A549 (cell line): ENCODE results near the gene GLIPR2. TPM values are rescaled to one million over a fixed set of nuclear protein-coding genes. Genes with fewer than 3 reads are reported as not detected.

Experiments
- ATAC-seq, 2 experiments: fragments of 200-7000 bp in 1 of 2; fragments of >200 bp in 1 of 2; cut with Nextera tagmentation in 1 of 2; cut with Tn5 transposase in 1 of 2; 3 replicates each; pipeline versions ENCODE4 v1.8.0 to v1.9.1; 2018 to 2020; ENCODE audit warnings: mild to moderate bottlenecking in 1 of 2, moderate library complexity in 1 of 2
- CTCF ChIA-PET: fragments of 300-600 bp; sonication (Branson Sonifier 250); formaldehyde crosslinking; extraction: SDS; loops from one replicate; lab custom pipeline; 2021; ENCODE audit warnings: antibody characterized with exemption, inconsistent platforms; lab: Yijun Ruan, JAX
- POLR2A ChIA-PET: fragments of 350-600 bp; formaldehyde crosslinking; extraction: SDS; loops from one replicate; lab custom pipeline; 2021; ENCODE audit warnings: antibody characterized with exemption, inconsistent platforms; lab: Yijun Ruan, JAX
- DNase-seq, 2 experiments: peaks; one replicate each; pipeline versions ENCODE4 v3.0.0 to v3.0.0-alpha.2; 2011 to 2016; ENCODE audit warnings: low read depth in 1 of 2, low spot score in 1 of 2
- FAIRE-seq: peaks from 2 replicates; lab custom pipeline; 2011; peaks lifted over from hg19 to GRCh38; lab: Jason Lieb, UNC
- H3K27ac ChIP-seq, 2 experiments: fragments of >200 bp; sonication (Bioruptor Twin); formaldehyde crosslinking; 3 replicates each; pipeline ENCODE4 v1.5.1; 2016 to 2017
- H3K4me1 ChIP-seq: fragments of >200 bp; sonication (Bioruptor Twin); formaldehyde crosslinking; 3 replicates; pipeline ENCODE4 v1.6.1; 2016
- H3K4me2 ChIP-seq: fragments of >200 bp; sonication (Bioruptor Twin); formaldehyde crosslinking; 3 replicates; pipeline ENCODE4 v1.6.1; 2016
- H3K4me3 ChIP-seq: fragments of >200 bp; sonication (Bioruptor Twin); formaldehyde crosslinking; 3 replicates; pipeline ENCODE4 v1.5.1; 2016
- H3K9me3 ChIP-seq: fragments of >200 bp; sonication (Bioruptor Twin); formaldehyde crosslinking; 3 replicates; pipeline ENCODE4 v1.6.1; 2016
- ATOH8 ChIP-seq: fragments of 250-450 bp; sonication (Bioruptor Pico); IDR thresholded peaks from 2 replicates; pipeline ENCODE4 v1.5.0; 2020; ENCODE audit warnings: low read depth, mild to moderate bottlenecking, moderate library complexity
- CBX8 ChIP-seq: fragments of 200-600 bp; sonication (generic); IDR thresholded peaks from 2 replicates; pipeline ENCODE4 v1.6.1; 2016
- CEBPB ChIP-seq, 2 experiments: fragments of >200 bp in 1 of 2; sonication (Bioruptor Twin) in 1 of 2; formaldehyde crosslinking in 1 of 2; IDR thresholded peaks; 2 replicates each; pipeline ENCODE4 v1.6.1; 2012 to 2016
- CHD2 ChIP-seq: fragments of 150-350 bp; IDR thresholded peaks from 2 replicates; pipeline ENCODE4 v1.6.1; 2014; ENCODE audit warnings: low read length; ENCODE audit not compliant: partially characterized antibody
- CTCF ChIP-seq: fragments of >200 bp; sonication (Bioruptor Twin); formaldehyde crosslinking; IDR thresholded peaks from 3 replicates; pipeline ENCODE4 v1.5.1; 2016
- EHMT2 ChIP-seq: fragments of 200-600 bp; sonication (generic); IDR thresholded peaks from 2 replicates; pipeline ENCODE4 v1.6.1; 2016; ENCODE audit warnings: antibody characterized with exemption, low read depth, mild to moderate bottlenecking, moderate library complexity
- EP300 ChIP-seq, 2 experiments: fragments of >200 bp; sonication (Bioruptor Twin); formaldehyde crosslinking; IDR thresholded peaks; 2 replicates in 1 of 2; 3 replicates in 1 of 2; pipeline ENCODE4 v1.6.1; 2016 to 2017
- FOSL2 ChIP-seq, 2 experiments: fragments of 450-650 bp in 1 of 2; fragments of >200 bp in 1 of 2; sonication (Bioruptor Twin) in 1 of 2; formaldehyde crosslinking; IDR thresholded peaks; 2 replicates each; pipeline versions ENCODE4 v1.5.0 to v1.6.1; 2016 to 2020; ENCODE audit warnings: mild to moderate bottlenecking in 1 of 2, moderate library complexity in 1 of 2
- HES2 ChIP-seq: fragments of >200 bp; sonication (Bioruptor Twin); formaldehyde crosslinking; IDR thresholded peaks from 2 replicates; pipeline ENCODE4 v1.6.1; 2016
- HMGXB4 ChIP-seq: fragments of 250-450 bp; sonication (Bioruptor Pico); IDR thresholded peaks from 2 replicates; pipeline ENCODE4 v1.5.0; 2021; ENCODE audit warnings: mild to moderate bottlenecking, moderate library complexity, borderline replicate concordance
- MAX ChIP-seq: IDR thresholded peaks from 2 replicates; pipeline ENCODE4 v1.6.1; 2012
- MYC ChIP-seq: IDR thresholded peaks from 2 replicates; pipeline ENCODE4 v1.6.1; 2012; ENCODE audit warnings: mild to moderate bottlenecking, inconsistent platforms, low read length, improper control_type of control experiment, borderline replicate concordance
- NFE2L2 ChIP-seq: fragments of 150-350 bp; conservative IDR thresholded peaks from 2 replicates; pipeline ENCODE4 v1.6.1; 2014; ENCODE audit warnings: low read length
- NPAS2 ChIP-seq: fragments of 250-450 bp; sonication (Bioruptor Pico); IDR thresholded peaks from 2 replicates; pipeline ENCODE4 v1.8.0; 2022; ENCODE audit warnings: mild to moderate bottlenecking, moderate library complexity, borderline replicate concordance
- NR3C1 ChIP-seq: fragments of >200 bp; sonication (Bioruptor Twin); formaldehyde crosslinking; IDR thresholded peaks from 3 replicates; pipeline ENCODE4 v1.6.1; 2017
- POLR2AphosphoS2 ChIP-seq: conservative IDR thresholded peaks from 2 replicates; pipeline ENCODE4 v1.6.1; 2012; ENCODE audit warnings: low read length, improper control_type of control experiment, inconsistent platforms
- RAD21 ChIP-seq, 2 experiments: fragments of >200 bp in 1 of 2; sonication (Bioruptor Twin) in 1 of 2; formaldehyde crosslinking in 1 of 2; IDR thresholded peaks in 1 of 2; conservative IDR thresholded peaks in 1 of 2; 2 replicates in 1 of 2; 3 replicates in 1 of 2; pipeline ENCODE4 v1.6.1; 2012 to 2018; ENCODE audit warnings: inconsistent platforms in 1 of 2
- RARB ChIP-seq: fragments of 250-450 bp; sonication (Bioruptor Pico); IDR thresholded peaks from 2 replicates; pipeline ENCODE4 v1.8.0; 2021; ENCODE audit warnings: mild to moderate bottlenecking, moderate library complexity
- RFX5 ChIP-seq: fragments of 450-650 bp; IDR thresholded peaks from 2 replicates; pipeline ENCODE4 v1.7.1; 2014; ENCODE audit warnings: antibody characterized with exemption, mild to moderate bottlenecking, moderate library complexity
- SREBF2 ChIP-seq: fragments of 450-650 bp; IDR thresholded peaks from 2 replicates; pipeline ENCODE4 v1.6.1; 2014; ENCODE audit warnings: mild to moderate bottlenecking, moderate library complexity
- TFCP2L1 ChIP-seq: fragments of 250-450 bp; sonication (Bioruptor Pico); IDR thresholded peaks from 2 replicates; pipeline ENCODE4 v1.5.0; 2021; ENCODE audit warnings: mild to moderate bottlenecking
- TP53 ChIP-seq: fragments of 250-450 bp; sonication (Bioruptor Pico); IDR thresholded peaks from 2 replicates; pipeline ENCODE4 v1.5.0; 2021; ENCODE audit warnings: mild to moderate bottlenecking, moderate library complexity
- ZC3H11A ChIP-seq: fragments of 450-650 bp; IDR thresholded peaks from 2 replicates; pipeline ENCODE4 v1.6.1; 2014; ENCODE audit warnings: antibody characterized with exemption, mild to moderate bottlenecking
- ZFP36 ChIP-seq: fragments of 450-650 bp; IDR thresholded peaks from 2 replicates; pipeline ENCODE4 v1.6.1; 2014; ENCODE audit warnings: borderline replicate concordance; ENCODE audit not compliant: partially characterized antibody
- ZNF302 ChIP-seq: fragments of 250-450 bp; sonication (Bioruptor Pico); IDR thresholded peaks from 2 replicates; pipeline ENCODE4 v1.9.0; 2021; ENCODE audit warnings: inconsistent platforms, mild to moderate bottlenecking, moderate library complexity
- WGBS: methylation state at CpG from one replicate; pipeline ENCODE4 v1.1.6; 2017; ENCODE audit errors: missing lambda C conversion rate; 5-methylcytosine and 5-hydroxymethylcytosine counted together
- polyA plus RNA-seq, 4 experiments: library from polyadenylated mRNA; depleted of rRNA in 3 of 4; stranded (reverse); fragments of >200 nt; fragmentation: RNase III in 1 of 4; extraction: RNeasy Plus Mini Kit Qiagen cat#74134 plus additional on column Dnase treatment in 1 of 4; gene quantifications; 2 replicates in 3 of 4; 3 replicates in 1 of 4; pipeline ENCODE4 v1.2.3, GENCODE V29; 2011 to 2017

The GLIPR2 gene
- polyA plus RNA-seq, 2 of the 4 experiments (the other 2 are of a cell fraction), result 9.0 to 16.0 TPM

- TF ChIP-seq MAX, result no peak
- TF ChIP-seq, all 56 proteins: peak for 0
Observed at GRCh38 chr9:36137392-36138004, 965 bp downstream of the GLIPR2 start (continued).

GRCh38 chr9:36138496-36138895, 2.0 kb downstream of the GLIPR2 start:
- no peak for TF ChIP-seq CTCF
- no peak for TF ChIP-seq SREBF2
- no peak for TF ChIP-seq ATOH8
- no peak for TF ChIP-seq HMGXB4 (CRISPR knock-in tag)
- TF ChIP-seq NR3C1, result no peak
- no peak for TF ChIP-seq TFCP2L1 (CRISPR knock-in tag)
- TF ChIP-seq RARB, result no peak
- TF ChIP-seq EP300 (IDR thresholded peaks at IDR 0.05), result no peak
- TF ChIP-seq RAD21 (conservative IDR thresholded peaks at IDR 0.05 in 1 of 2, IDR thresholded peaks at IDR 0.05 in 1 of 2), result no peak
- TF ChIP-seq ZNF302 (CRISPR knock-in tag), result no peak
- TF ChIP-seq TP53 (CRISPR knock-in tag), result no peak
- TF ChIP-seq ZC3H11A, result no peak
- no peak for TF ChIP-seq ZFP36
- ChIA-PET POLR2A (no interaction called here), CTCF (interaction anchor here (1.1 to 9.9 kb wide), 4 partner anchors 12 to 348 kb away, joined by 3 to 176 read pairs (median 10); partner anchors contain the start of gene CCIN)
- FAIRE-seq, result no peak
- no peak for DNase-seq
- no peak for ATAC-seq
- Histone ChIP-seq H3K27ac (no peak overlapping the region), H3K4me3 (no peak overlapping the region), H3K4me2 (no peak overlapping the region), H3K4me1 (peaks cover 16% of the 10 kb centered on the region; the same call in 1 of the 3 replicates), H3K9me3 (no peaks in the 10 kb centered on the region)
- WGBS, result 92% methylated on average over 10 of the region's 10 CpGs

- ATAC-seq (no peak), DNase-seq (no peak), FAIRE-seq (no peak)
- H3K9me3 ChIP-seq, result no peaks in the 10 kb centered on the region
- ChIA-PET CTCF (interaction anchor here (1.1 to 9.9 kb wide), 6 partner anchors 10 to 130 kb away, joined by 3 to 176 read pairs (median 6); partner anchors contain the start of gene CCIN), POLR2A (no interaction called here)
- no peak overlapping the region for H3K4me3 ChIP-seq
- peaks cover 16% of the 10 kb centered on the region; the same call in 1 of the 3 replicates for H3K4me1 ChIP-seq
- no peak overlapping the region for H3K4me2 ChIP-seq
- 92% methylated on average over 5 of the region's 5 CpGs for WGBS
- H3K27ac ChIP-seq, result no peak overlapping the region
- TF ChIP-seq SREBF2 (no peak), FOSL2 (IDR thresholded peaks at IDR 0.05) (no peak), FOSL2 (CRISPR knock-in tag; IDR thresholded peaks at IDR 0.05) (no peak), CHD2 (no peak), CBX8 (no peak), POLR2AphosphoS2 (no peak), HMGXB4 (CRISPR knock-in tag) (no peak), MAX (no peak), NPAS2 (CRISPR knock-in tag) (no peak), RARB (no peak), RFX5 (no peak), NFE2L2 (no peak), ZNF302 (CRISPR knock-in tag) (no peak), EHMT2 (no peak), MYC (no peak), HES2 (no peak), CEBPB (IDR thresholded peaks at IDR 0.05) (no peak)
Observed at GRCh38 chr9:36138901-36139300, 2.4 kb downstream of the GLIPR2 start.
